HT1080 (cell line): Measurements from ENCODE around the gene RAET1L. TPM values are rescaled to one million over a fixed set of nuclear protein-coding genes. Genes with fewer than 3 reads are reported as not detected.
"Not testable (repeated sequence)": the region's sequence is repeated elsewhere in the genome, so short reads cannot be mapped to it uniquely, and the experiment has no call there.

Experiments used
- DNase-seq: peaks from one replicate; pipeline ENCODE4 v3.0.0-alpha.2; 2015; ENCODE audit warnings: low read depth
- total RNA-seq: library from RNA; depleted of rRNA; stranded (reverse); fragments of >200 nt; shearing (Covaris generic); gene quantifications from 2 replicates; pipeline ENCODE4 v1.2.3, GENCODE V29; 2014

Gene RAET1L
- total RNA-seq, 1 experiment from 2014 or later: not detected

GRCh38 chr6:150018846-150019580 lies 6.3 kb downstream of the RAET1L start:
- DNase-seq: no peak

- not testable (repeated sequence) for DNase-seq
Measured at GRCh38 chr6:150017186-150017521, 8.2 kb downstream of the RAET1L start.

GRCh38 chr6:150016324-150017185 lies 8.8 kb downstream of the RAET1L start:
- DNase-seq: peak; percentile 59

- DNase-seq: peak; percentile 10
Measured at GRCh38 chr6:150015281-150016001, 9.9 kb downstream of the RAET1L start.

GRCh38 chr6:150014623-150015280 lies 10.6 kb downstream of the RAET1L start:
- DNase-seq: not testable (repeated sequence)

GRCh38 chr6:150013785-150014622 lies 11.3 kb downstream of the RAET1L start:
- not testable (repeated sequence) for DNase-seq

- DNase-seq: not testable (repeated sequence)
Measured at GRCh38 chr6:150012846-150013784, 12.2 kb downstream of the RAET1L start.

- DNase-seq: peak; percentile 38
Measured at GRCh38 chr6:150008588-150008987, 16.7 kb downstream of the RAET1L start.

- peak; percentile 25 for DNase-seq
Measured at GRCh38 chr6:150006961-150007464, 18.3 kb downstream of the RAET1L start.

GRCh38 chr6:150005761-150006651 lies 19.3 kb downstream of the RAET1L start:
- no peak for DNase-seq

GRCh38 chr6:150004783-150005717 lies 20.3 kb downstream of the RAET1L start:
- peak; percentile 92 for DNase-seq

- no peak for DNase-seq
Measured at GRCh38 chr6:150004101-150004782, 21.1 kb downstream of the RAET1L start.

GRCh38 chr6:150003599-150003998 lies 21.7 kb downstream of the RAET1L start:
- DNase-seq: not testable (repeated sequence)

- no peak for DNase-seq
Measured at GRCh38 chr6:150002710-150003109, 22.6 kb downstream of the RAET1L start.

GRCh38 chr6:150001295-150002008 lies 23.9 kb downstream of the RAET1L start:
- DNase-seq: no peak

- DNase-seq: no peak
Measured at GRCh38 chr6:149999636-150000035, 25.7 kb downstream of the RAET1L start.
